ENCODE data around the gene PCSK6.

Gene PCSK6

GRCh38 chr15:101390060-101390459, 99.4 kb downstream of the PCSK6 start:
- Histone ChIP-seq H3K4me1 (ENCODE audit: control insufficient read depth in 2 of 2, insufficient read depth in 1 of 2, low read depth in 1 of 2, low read length in 2 of 2) (peaks cover 0 to 3% of the 10 kb centered on the region in 2 donors), H3K36me3 (replicated peaks in 1 of 2; ENCODE audit: control insufficient read depth in 2 of 2, insufficient read depth in 2 of 2, low read length in 2 of 2) (peaks cover 0 to 37% of the 10 kb centered on the region in 2 donors), H4K8ac (ENCODE audit: low read depth, low read length) (no peak overlapping the region), H3K14ac (ENCODE audit: low read length) (peak overlapping the region; percentile 58), H2BK5ac (ENCODE audit: low read length) (no peak overlapping the region), H4K91ac (ENCODE audit: low read depth, low read length, poor library complexity) (no peak overlapping the region), H2BK120ac (ENCODE audit: low read depth, low read length) (peak overlapping the region; percentile 61), H3K79me1 (ENCODE audit: low read depth, low read length) (no peaks in the 10 kb centered on the region), H3K9ac (ENCODE audit: low read depth, low read length, poor library complexity) (peak overlapping the region; percentile 47), H3K4ac (ENCODE audit: low read length) (no peak overlapping the region), H3K27me3 (ENCODE audit: control insufficient read depth in 3 of 3, insufficient read depth in 3 of 3, low read depth in 1 of 3, low read length in 3 of 3) (no peaks in the 10 kb centered on the region), H3K23ac (ENCODE audit: low read depth, low read length, poor library complexity) (peak overlapping the region; percentile 32), H2BK15ac (ENCODE audit: low read length) (peak overlapping the region; percentile 55), H2AFZ (ENCODE audit: low read length) (no peak overlapping the region), H2BK12ac (ENCODE audit: low read length) (peak overlapping the region; percentile 61), H3K18ac (ENCODE audit: low read length) (peak overlapping the region; percentile 84), H2AK5ac (ENCODE audit: low read depth, low read length) (no peak overlapping the region), H3K27ac (replicated peaks; ENCODE audit: low read length) (no peak overlapping the region), H3K4me3 (ENCODE audit: low read length in 2 of 2) (peak overlapping the region in 1 of 2 donors; percentile 7), H3K9me3 (replicated peaks in 1 of 2; ENCODE audit: control insufficient read depth in 2 of 2, insufficient read depth in 1 of 2, low read depth in 1 of 2, low read length in 2 of 2) (no peaks in the 10 kb centered on the region), H3K4me2 (ENCODE audit: insufficient read depth, low read length, poor library complexity, severe bottlenecking) (no peak overlapping the region)
- no peak for DNase-seq (ENCODE audit: low spot score)
- no CpG with 5 or more reads among the region's 9 CpGs for WGBS, 2 donors (ENCODE audit: extremely low coverage in 2 of 2, insufficient read length in 2 of 2, insufficient replicate concordance in 1 of 2)

DNA sequence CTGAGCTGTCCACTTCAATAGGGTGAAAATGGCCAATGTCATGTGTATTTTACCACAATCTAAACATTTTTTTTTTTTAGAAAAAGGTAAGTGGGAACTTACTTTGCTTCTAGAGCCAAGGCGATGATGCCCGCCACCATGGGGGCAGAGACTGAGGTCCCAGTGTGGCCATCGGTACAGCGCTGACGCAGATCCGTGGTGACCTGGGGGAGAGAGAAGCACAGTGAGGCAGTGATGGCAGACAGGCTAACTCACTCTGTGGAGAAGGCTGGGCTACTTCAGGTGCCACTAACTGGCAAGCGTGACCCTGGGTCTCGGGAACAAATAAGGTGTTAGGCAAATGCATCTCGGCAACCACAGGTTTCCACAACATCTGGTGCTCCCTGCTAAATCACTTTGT, 100.1 kb downstream of the PCSK6 start:
- Histone ChIP-seq H4K8ac (ENCODE audit: low read depth, low read length) (no peak overlapping the region), H3K23ac (ENCODE audit: low read depth, low read length, poor library complexity) (no peak overlapping the region), H3K4me3 (ENCODE audit: low read length in 2 of 2) (no peak overlapping the region), H3K9ac (ENCODE audit: low read depth, low read length, poor library complexity) (no peak overlapping the region), H2AK5ac (ENCODE audit: low read depth, low read length) (no peak overlapping the region), H3K4me1 (ENCODE audit: control insufficient read depth in 2 of 2, insufficient read depth in 1 of 2, low read depth in 1 of 2, low read length in 2 of 2) (peaks cover 0 to 3% of the 10 kb centered on the region in 2 donors), H3K27me3 (ENCODE audit: control insufficient read depth in 3 of 3, insufficient read depth in 3 of 3, low read depth in 1 of 3, low read length in 3 of 3) (no peaks in the 10 kb centered on the region), H2BK12ac (ENCODE audit: low read length) (no peak overlapping the region), H3K4ac (ENCODE audit: low read length) (no peak overlapping the region), H2BK5ac (ENCODE audit: low read length) (no peak overlapping the region), H2BK120ac (ENCODE audit: low read depth, low read length) (no peak overlapping the region), H2BK15ac (ENCODE audit: low read length) (no peak overlapping the region), H3K9me3 (replicated peaks in 1 of 2; ENCODE audit: control insufficient read depth in 2 of 2, insufficient read depth in 1 of 2, low read depth in 1 of 2, low read length in 2 of 2) (no peaks in the 10 kb centered on the region), H3K14ac (ENCODE audit: low read length) (no peak overlapping the region), H4K91ac (ENCODE audit: low read depth, low read length, poor library complexity) (no peak overlapping the region), H3K18ac (ENCODE audit: low read length) (no peak overlapping the region), H2AFZ (ENCODE audit: low read length) (no peak overlapping the region), H3K4me2 (ENCODE audit: insufficient read depth, low read length, poor library complexity, severe bottlenecking) (no peak overlapping the region), H3K36me3 (replicated peaks in 1 of 2; ENCODE audit: control insufficient read depth in 2 of 2, insufficient read depth in 2 of 2, low read length in 2 of 2) (peaks cover 0 to 37% of the 10 kb centered on the region in 2 donors), H3K27ac (replicated peaks; ENCODE audit: low read length) (no peak overlapping the region), H3K79me1 (ENCODE audit: low read depth, low read length) (no peaks in the 10 kb centered on the region)
- no peak for DNase-seq (ENCODE audit: low spot score)
- WGBS, 2 donors (ENCODE audit: extremely low coverage in 2 of 2, insufficient read length in 2 of 2, insufficient replicate concordance in 1 of 2), result no CpG with 5 or more reads among the region's 9 CpGs

- no CpG with 5 or more reads among the region's 6 CpGs for WGBS, 2 donors (ENCODE audit: extremely low coverage in 2 of 2, insufficient read length in 2 of 2, insufficient replicate concordance in 1 of 2)
- no peak overlapping the region for H2BK5ac ChIP-seq (ENCODE audit: low read length)
- H4K91ac ChIP-seq (ENCODE audit: low read depth, low read length, poor library complexity), result no peak overlapping the region
- H3K18ac ChIP-seq (ENCODE audit: low read length), result no peak overlapping the region
- no peaks in the 10 kb centered on the region for H3K79me1 ChIP-seq (ENCODE audit: low read depth, low read length)
- peaks cover 0 to 42% of the 10 kb centered on the region in 2 donors for H3K36me3 ChIP-seq (replicated peaks in 1 of 2; ENCODE audit: control insufficient read depth in 2 of 2, insufficient read depth in 2 of 2, low read length in 2 of 2)
- H3K14ac ChIP-seq (ENCODE audit: low read length), result no peak overlapping the region
- no peak overlapping the region for H2BK120ac ChIP-seq (ENCODE audit: low read depth, low read length)
- H3K9ac ChIP-seq (ENCODE audit: low read depth, low read length, poor library complexity), result no peak overlapping the region
- no peak overlapping the region for H2AFZ ChIP-seq (ENCODE audit: low read length)
- H2AK5ac ChIP-seq (ENCODE audit: low read depth, low read length), result no peak overlapping the region
- H3K9me3 ChIP-seq (replicated peaks in 1 of 2; ENCODE audit: control insufficient read depth in 2 of 2, insufficient read depth in 1 of 2, low read depth in 1 of 2, low read length in 2 of 2), result no peaks in the 10 kb centered on the region
- H2BK12ac ChIP-seq (ENCODE audit: low read length), result no peak overlapping the region
- H3K4me2 ChIP-seq (ENCODE audit: insufficient read depth, low read length, poor library complexity, severe bottlenecking), result no peak overlapping the region
- DNase-seq (ENCODE audit: low spot score), result no peak
- H3K27me3 ChIP-seq (ENCODE audit: control insufficient read depth in 3 of 3, insufficient read depth in 3 of 3, low read depth in 1 of 3, low read length in 3 of 3), result no peaks in the 10 kb centered on the region
- no peak overlapping the region for H3K4me3 ChIP-seq (ENCODE audit: low read length in 2 of 2)
- no peak overlapping the region for H3K27ac ChIP-seq (replicated peaks; ENCODE audit: low read length)
- peaks cover 0 to 3% of the 10 kb centered on the region in 2 donors for H3K4me1 ChIP-seq (ENCODE audit: control insufficient read depth in 2 of 2, insufficient read depth in 1 of 2, low read depth in 1 of 2, low read length in 2 of 2)
- no peak overlapping the region for H2BK15ac ChIP-seq (ENCODE audit: low read length)
- H3K4ac ChIP-seq (ENCODE audit: low read length), result no peak overlapping the region
- no peak overlapping the region for H3K23ac ChIP-seq (ENCODE audit: low read depth, low read length, poor library complexity)
- no peak overlapping the region for H4K8ac ChIP-seq (ENCODE audit: low read depth, low read length)
Observed at GRCh38 chr15:101388046-101388445, 101.5 kb downstream of the PCSK6 start.

- Histone ChIP-seq H2BK15ac (ENCODE audit: low read length) (no peak overlapping the region), H2BK5ac (ENCODE audit: low read length) (no peak overlapping the region), H3K27ac (replicated peaks; ENCODE audit: low read length) (no peak overlapping the region), H2AFZ (ENCODE audit: low read length) (no peak overlapping the region), H3K4ac (ENCODE audit: low read length) (no peak overlapping the region), H3K36me3 (replicated peaks in 1 of 2; ENCODE audit: control insufficient read depth in 2 of 2, insufficient read depth in 2 of 2, low read length in 2 of 2) (peaks cover 0 to 42% of the 10 kb centered on the region in 2 donors), H4K91ac (ENCODE audit: low read depth, low read length, poor library complexity) (no peak overlapping the region), H2BK12ac (ENCODE audit: low read length) (no peak overlapping the region), H3K4me1 (ENCODE audit: control insufficient read depth in 2 of 2, insufficient read depth in 1 of 2, low read depth in 1 of 2, low read length in 2 of 2) (peaks cover 0 to 3% of the 10 kb centered on the region in 2 donors), H4K8ac (ENCODE audit: low read depth, low read length) (no peak overlapping the region), H3K18ac (ENCODE audit: low read length) (no peak overlapping the region), H3K9ac (ENCODE audit: low read depth, low read length, poor library complexity) (no peak overlapping the region), H3K4me3 (ENCODE audit: low read length in 2 of 2) (no peak overlapping the region), H3K79me1 (ENCODE audit: low read depth, low read length) (no peaks in the 10 kb centered on the region), H2AK5ac (ENCODE audit: low read depth, low read length) (no peak overlapping the region), H3K27me3 (ENCODE audit: control insufficient read depth in 3 of 3, insufficient read depth in 3 of 3, low read depth in 1 of 3, low read length in 3 of 3) (no peaks in the 10 kb centered on the region), H3K23ac (ENCODE audit: low read depth, low read length, poor library complexity) (no peak overlapping the region), H3K9me3 (replicated peaks in 1 of 2; ENCODE audit: control insufficient read depth in 2 of 2, insufficient read depth in 1 of 2, low read depth in 1 of 2, low read length in 2 of 2) (no peaks in the 10 kb centered on the region), H2BK120ac (ENCODE audit: low read depth, low read length) (no peak overlapping the region), H3K14ac (ENCODE audit: low read length) (no peak overlapping the region), H3K4me2 (ENCODE audit: insufficient read depth, low read length, poor library complexity, severe bottlenecking) (no peak overlapping the region)
- whole genome bisulfite sequencing, 2 donors (ENCODE audit: extremely low coverage in 2 of 2, insufficient read length in 2 of 2, insufficient replicate concordance in 1 of 2), result 100% methylated on average over 1 of the region's 9 CpGs; no CpG with 5 or more reads in 1 of the 2 donors
- no peak for DNase-seq (ENCODE audit: low spot score)
Observed at GRCh38 chr15:101387574-101387973, 101.9 kb downstream of the PCSK6 start.
